ENCODE measurements around the gene PLEKHG2.

The PLEKHG2 gene

DNA sequence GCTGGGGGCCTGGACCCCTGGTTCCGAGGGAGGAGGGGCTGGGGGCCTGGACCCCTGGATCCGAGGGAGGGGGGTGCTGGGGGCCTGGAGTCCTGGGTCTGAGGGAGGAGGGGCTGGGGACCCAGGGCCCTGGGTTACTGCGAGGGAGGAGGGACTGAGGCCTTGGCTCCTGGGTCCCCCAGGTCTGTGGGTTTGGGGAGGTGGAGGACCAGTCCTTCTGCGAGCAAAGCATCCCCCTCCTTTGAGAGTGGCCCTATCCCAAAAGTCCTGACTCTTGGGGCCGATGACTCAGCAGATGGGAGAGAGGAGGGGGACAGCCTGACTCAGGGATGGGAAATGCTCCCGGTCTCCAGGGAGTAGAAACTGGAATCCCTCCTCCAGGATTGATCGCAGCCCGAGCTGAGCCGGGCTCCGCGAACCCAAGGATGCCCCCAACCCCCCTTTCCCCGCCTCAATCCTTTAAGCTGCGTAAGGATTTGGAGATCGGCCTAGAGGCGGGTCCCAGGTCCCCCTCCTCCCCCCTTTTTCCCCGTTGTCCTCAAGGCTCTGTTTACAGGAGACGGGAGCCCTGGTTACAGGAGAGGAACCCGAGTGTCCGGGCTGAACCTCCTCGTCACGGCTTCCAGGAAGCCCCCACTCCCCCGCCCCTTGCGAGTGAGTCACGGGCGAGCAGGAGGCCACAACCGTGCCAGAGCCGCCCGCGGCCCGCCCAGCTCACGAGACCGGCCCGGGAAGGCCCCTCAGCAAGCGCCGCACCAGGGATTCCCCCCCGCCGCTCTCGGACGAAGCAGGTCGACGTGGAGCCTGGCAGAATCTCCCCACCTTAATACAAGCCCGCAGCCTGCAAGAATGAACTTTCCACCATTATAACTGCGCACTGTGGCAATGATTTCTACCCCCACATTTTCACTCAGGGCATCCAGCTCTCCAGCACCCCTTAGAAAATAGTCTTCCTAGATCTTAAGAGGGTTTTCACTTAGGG is 8.8 kb upstream of the PLEKHG2 start:
- DNase-seq (ENCODE audit: low read depth in 4 of 4, low spot score in 1 of 4): peak; percentile 84 to 95 (median 91)

DNA sequence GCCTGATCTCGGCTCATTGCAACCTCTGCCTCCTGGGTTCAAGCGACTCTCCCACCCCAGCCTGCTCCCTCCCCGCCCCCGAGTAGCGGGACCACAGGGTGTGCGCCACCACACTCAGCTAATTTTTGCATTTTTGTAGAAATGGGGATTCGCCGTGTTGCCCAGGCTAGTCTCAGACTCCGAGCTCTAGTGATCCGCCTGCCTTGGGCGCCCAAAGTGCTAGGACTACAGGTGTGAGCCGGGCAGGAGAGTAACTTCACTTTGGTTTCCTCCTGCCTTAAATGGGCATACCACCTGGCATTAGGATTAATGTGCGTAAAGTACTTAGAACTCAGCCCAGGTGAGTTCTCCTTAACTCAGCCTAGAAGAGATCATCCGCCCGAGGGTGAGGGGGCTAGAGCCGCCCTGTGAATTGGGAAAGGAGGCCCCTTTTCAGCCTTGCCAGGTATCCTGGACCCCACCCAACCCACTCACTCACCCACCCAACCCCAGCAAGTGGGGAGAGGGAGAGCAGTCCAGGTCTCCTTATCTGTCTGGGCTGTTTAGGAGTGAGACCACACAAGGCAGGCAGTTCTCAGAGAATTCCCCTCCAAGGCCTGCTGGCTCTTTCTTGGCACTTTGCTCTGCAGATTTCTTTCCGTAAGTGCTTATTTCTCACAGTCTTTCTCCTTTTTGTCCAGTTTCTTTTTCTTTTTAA is 7.1 kb upstream of the PLEKHG2 start:
- DNase-seq (ENCODE audit: low read depth in 4 of 4, low spot score in 1 of 4): no peak

DNA sequence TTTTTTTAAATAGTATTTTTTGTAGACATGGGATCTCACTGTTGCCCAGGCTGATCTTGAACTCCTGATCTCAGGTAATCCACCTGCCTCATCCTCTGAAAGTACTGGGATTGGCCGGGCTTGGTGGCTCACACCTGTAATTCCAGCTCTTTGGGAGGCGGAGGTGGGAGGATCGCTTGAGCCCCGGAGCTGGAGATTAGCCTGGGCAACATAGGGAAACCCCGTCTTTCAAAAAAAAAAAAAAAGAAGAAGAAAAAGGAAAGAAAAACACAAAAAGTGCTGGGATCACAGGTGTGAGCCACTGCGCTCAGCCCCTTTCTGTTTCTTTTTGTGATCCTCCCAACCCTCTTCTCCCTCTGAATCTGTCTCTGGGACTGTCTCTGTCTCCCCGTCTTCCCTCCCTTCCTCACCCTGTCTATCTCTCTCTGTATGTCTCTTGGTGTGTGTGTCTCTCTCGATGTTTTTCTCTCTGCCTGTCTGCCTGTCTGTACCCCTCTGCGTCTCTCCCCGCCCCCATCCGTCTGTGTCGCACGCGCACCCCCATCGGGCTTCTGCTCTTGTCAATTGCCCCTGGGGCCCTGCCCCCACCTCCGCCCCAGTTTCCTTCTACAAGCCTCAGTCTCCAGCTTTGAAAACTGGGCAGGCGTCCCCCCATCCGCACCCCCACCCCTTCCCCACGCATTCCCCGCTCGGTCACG is 6.4 kb upstream of the PLEKHG2 start:
- DNase-seq (ENCODE audit: low read depth in 4 of 4, low spot score in 1 of 4): peak in 3 of 4 experiments; percentile 60 to 84 (median 82)

DNA sequence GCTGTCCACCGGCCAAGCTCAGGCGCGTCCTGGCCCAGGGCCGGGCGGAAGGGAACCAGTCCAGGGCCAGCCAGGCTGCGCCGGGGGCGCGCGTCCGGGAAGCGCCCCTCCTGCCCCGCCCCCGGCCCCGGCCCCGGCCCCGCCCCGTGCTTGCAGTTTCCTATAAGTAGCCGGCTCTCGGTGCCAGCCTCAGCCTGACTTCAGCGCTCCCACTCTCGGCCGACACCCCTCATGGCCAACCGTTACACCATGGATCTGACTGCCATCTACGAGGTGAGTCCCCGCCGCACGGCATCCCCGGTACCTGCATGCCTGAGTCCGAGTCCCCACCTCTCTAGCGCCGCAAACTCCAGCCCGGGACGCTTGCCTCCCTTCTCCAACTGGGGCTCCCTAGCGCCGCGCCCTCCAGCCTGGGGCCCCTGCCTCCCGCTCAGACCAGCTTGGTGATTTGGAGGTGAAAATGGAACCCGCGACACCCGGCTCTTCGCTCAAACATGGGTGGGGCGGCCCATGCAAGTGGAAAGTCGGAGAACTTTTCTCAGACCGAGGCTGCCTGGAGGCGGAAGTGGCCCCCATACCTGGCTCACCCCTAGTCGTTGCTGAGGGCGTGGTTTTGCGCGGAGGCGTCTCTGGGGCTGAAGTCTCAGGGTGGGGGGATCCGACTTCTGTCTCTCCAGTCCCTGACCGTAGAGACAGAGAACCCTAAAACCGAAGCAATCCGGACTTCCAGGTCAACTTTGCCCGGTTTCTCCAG is 5.6 kb upstream of the PLEKHG2 start, which contains the start of gene ZFP36:
TSS of gene ZFP36 (plus strand) at position 192 of the 754 bp plus-strand sequence. CDS start at position 250, 58 bp downstream.
- DNase-seq (ENCODE audit: low read depth in 4 of 4, low spot score in 1 of 4): peak in 3 of 4 experiments; percentile 79 to 84 (median 82)

DNA sequence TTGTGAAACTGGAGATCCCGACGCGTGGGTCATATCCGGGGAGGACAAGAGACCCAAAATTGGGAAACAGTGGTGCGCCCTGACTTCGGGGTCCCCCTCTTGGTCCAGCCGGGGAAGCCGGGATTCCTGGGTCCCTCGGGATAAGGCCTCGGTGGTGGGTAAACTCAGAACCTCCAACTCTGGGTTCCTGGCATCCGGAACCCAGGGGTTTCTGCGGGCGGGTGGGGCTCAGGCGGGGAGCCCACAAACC is 5.1 kb upstream of the PLEKHG2 start:
- no peak for DNase-seq (ENCODE audit: low read depth in 4 of 4, low spot score in 1 of 4)

DNA sequence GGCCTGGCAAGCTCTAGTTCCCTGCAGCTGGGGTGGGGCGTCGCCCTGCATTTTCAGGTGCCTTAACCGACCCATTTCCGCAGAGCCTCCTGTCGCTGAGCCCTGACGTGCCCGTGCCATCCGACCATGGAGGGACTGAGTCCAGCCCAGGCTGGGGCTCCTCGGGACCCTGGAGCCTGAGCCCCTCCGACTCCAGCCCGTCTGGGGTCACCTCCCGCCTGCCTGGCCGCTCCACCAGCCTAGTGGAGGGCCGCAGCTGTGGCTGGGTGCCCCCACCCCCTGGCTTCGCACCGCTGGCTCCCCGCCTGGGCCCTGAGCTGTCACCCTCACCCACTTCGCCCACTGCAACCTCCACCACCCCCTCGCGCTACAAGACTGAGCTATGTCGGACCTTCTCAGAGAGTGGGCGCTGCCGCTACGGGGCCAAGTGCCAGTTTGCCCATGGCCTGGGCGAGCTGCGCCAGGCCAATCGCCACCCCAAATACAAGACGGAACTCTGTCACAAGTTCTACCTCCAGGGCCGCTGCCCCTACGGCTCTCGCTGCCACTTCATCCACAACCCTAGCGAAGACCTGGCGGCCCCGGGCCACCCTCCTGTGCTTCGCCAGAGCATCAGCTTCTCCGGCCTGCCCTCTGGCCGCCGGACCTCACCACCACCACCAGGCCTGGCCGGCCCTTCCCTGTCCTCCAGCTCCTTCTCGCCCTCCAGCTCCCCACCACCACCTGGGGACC is 4.6 kb upstream of the PLEKHG2 start:
- DNase-seq (ENCODE audit: low read depth in 4 of 4, low spot score in 1 of 4): no peak

DNA sequence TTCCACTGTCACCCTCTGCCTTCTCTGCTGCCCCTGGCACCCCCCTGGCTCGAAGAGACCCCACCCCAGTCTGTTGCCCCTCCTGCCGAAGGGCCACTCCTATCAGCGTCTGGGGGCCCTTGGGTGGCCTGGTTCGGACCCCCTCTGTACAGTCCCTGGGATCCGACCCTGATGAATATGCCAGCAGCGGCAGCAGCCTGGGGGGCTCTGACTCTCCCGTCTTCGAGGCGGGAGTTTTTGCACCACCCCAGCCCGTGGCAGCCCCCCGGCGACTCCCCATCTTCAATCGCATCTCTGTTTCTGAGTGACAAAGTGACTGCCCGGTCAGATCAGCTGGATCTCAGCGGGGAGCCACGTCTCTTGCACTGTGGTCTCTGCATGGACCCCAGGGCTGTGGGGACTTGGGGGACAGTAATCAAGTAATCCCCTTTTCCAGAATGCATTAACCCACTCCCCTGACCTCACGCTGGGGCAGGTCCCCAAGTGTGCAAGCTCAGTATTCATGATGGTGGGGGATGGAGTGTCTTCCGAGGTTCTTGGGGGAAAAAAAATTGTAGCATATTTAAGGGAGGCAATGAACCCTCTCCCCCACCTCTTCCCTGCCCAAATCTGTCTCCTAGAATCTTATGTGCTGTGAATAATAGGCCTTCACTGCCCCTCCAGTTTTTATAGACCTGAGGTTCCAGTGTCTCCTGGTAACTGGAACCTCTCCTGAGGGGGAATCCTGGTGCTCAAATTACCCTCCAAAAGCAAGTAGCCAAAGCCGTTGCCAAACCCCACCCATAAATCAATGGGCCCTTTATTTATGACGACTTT is 3.9 kb upstream of the PLEKHG2 start:
- no peak for DNase-seq (ENCODE audit: low read depth in 4 of 4, low spot score in 1 of 4)

DNA sequence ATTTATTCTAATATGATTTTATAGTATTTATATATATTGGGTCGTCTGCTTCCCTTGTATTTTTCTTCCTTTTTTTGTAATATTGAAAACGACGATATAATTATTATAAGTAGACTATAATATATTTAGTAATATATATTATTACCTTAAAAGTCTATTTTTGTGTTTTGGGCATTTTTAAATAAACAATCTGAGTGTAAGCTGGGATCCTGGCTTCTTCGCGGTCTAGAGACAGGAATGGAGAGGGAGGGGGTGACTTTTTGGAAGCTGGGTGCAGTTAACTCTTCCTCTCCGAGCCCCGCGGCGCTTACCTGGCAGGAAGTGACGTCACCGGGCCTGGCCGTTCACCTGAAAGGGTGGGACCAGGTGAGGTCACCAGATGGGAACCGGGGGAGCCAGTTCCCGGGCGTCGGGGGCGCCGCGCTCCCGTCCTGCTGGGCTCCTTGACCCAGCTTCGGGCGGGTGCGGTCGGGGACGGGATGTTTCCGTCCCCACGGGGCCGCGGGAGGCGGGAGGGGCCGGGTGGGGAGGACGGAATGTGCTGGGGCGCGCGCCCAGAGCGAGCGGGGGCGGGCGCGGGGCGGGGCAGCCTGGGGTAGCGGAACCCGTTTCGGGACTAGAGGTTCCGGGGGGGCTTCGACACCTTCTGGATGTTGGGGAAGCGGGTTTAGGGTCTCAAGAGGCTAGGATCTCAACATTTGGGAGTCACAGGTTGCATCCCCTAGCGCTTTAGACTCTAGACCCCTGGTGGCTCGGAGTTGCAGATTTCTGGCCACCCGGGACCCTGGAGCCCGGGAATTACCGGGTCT is 3.1 kb upstream of the PLEKHG2 start:
- peak in 3 of 4 experiments; percentile 49 to 83 (median 63) for DNase-seq (ENCODE audit: low read depth in 4 of 4, low spot score in 1 of 4)

DNA sequence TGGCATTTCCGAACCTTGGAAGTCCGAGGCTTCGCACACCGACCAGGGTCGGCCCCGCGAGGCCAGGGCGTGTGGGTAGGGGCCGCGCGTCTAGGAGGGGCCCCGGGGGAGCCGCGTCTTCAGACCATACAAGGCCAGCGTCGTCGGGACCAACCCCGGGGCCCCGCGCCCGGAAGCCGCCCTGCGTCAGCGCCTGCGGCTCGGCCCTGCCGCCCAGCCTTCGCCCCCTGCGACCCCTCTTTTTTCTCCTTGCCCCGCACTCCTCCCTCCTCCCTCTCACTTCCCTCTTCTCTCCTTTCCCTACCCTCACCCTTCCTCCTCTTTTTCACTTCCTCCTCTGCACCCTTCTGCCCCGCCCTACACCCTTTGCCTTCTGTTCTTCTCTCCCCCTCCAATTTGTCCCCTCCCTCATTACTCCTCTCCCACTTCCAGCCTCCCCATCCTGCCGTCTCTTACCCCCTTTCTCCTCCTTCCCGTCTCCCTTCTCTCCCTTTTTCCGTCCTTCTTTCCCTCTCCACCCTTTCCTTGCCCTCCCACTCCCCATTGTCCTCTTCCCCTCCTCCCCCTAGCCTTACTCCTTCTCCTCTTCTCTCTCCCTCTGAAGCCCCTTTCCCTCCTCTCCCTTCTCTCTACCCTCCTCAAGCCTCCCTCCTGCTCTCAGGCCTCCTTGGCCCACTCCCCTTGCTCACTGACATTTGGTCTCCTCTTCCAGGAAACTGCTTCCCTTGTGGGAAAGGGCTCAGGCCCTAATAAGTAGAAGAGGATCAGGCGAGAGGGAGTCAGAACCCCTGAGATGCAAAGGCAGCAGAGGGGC is 2.2 kb upstream of the PLEKHG2 start:
- peak in 1 of 4 experiments; percentile 33 for DNase-seq (ENCODE audit: low read depth in 4 of 4, low spot score in 1 of 4)

DNA sequence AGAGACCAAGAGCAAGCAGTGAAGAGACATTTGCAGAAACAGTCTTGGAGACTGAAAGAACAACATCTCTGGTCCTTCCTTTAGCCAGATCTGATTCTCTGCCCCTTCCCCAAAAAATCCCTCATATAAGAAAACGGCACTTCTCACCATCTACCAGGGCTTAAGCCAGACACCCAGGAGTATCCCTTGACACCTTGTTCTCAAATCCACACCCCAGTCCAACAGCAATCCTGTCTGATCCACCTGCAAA is 1.7 kb upstream of the PLEKHG2 start:
- DNase-seq (ENCODE audit: low read depth in 4 of 4, low spot score in 1 of 4): no peak

DNA sequence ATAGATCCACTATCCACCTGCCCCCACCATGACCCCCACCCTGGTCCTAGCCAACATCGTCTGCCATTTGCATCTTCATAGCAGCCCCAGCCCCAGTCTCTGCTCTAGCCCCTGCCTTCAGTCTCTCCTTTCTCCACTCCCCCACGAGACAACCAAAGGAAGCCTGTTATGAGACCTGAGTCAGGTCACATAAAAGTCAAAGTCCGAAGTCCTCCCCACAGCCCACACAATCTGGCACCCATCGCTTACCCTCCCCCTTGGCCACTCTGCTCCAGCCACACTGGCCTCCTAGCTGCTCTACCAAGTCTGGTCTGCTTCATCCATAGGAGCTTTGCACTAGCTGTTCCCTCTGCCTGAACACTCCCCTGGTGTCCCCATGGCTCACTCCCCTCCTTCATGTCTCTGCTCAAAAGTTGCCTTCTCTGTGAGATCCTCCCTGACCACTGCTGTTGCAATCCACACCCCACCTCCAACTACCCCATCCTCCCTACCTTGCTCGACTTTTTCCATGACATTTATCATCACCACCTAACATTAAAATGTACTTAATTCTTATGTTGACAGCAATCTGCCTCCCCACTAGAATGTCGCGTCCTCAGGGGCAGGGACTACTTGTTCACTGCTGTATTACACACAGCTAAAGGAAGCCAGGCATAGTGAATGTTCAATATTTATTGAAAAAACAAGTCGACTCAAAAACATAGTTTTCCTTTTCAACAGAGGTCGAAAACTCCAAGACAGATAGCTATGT is 1.2 kb upstream of the PLEKHG2 start:
- no peak for DNase-seq (ENCODE audit: low read depth in 4 of 4, low spot score in 1 of 4)

DNA sequence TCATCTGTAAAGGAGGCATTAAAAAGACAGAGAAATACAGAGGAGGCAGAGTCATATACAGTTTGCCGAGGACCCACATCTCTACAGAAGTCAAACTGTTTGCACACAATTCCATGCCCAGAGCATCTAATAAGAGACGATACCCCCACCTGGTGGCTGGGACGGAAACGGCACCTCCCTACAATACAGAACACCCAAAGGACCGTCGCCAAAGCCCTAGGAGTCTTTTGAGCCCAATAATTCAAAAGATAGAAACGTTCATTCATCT is 703 bp upstream of the PLEKHG2 start:
- DNase-seq (ENCODE audit: low read depth in 4 of 4, low spot score in 1 of 4): peak; percentile 74 to 89 (median 86)

DNA sequence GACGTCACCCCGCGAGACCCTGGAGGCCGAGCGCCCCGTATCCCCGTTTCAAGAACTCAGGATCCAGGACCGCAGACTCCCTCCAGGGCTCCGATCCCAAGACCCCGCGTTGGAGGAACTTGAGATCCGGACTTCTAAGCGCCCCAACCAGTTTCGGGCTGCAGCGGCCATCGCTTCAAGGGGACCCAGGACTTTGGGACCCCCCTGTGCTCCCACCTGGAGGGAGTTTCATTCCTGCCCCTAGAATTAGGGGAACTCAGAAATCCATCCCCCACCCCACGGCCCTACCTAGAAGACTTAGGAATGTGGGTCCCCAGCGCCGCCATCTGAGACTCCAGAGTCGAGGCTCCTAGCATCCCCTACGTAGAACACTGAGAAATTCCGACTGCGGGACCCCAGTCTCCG is 400 bp downstream of the PLEKHG2 start:
- no peak for DNase-seq (ENCODE audit: low read depth in 4 of 4, low spot score in 1 of 4)

DNA sequence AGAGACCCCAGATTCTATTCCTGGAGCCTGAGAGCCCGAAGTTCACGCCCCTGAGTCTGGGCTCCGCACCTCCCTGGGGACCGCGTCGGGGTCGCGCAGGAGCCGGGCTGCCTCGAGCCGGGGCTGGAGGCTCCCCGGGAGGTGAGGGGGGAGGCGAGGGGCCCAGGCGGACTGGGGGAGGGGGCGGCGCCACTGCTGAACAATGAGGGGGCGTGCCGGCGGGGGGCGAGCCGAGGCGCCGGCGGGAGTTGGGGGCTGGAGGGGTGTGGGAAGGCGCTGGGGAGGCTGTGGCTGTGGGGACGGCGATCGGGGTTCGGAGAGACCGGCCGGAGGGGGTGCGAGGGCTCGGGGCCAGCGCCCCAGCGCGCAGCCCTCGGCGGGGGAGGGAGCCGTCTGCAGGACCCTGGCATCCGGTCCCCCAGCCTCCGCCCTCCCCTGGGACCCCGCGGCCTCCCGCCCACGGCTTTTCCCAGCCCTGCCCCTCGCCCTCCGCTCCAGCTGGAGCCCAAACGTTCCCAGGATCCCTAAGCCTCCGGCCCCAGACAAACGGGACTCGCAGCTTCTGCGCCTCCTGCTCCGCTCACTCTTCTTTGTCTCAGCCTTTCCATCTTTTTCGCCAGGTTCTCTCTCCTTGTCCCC is 922 bp downstream of the PLEKHG2 start:
- no peak for DNase-seq (ENCODE audit: low read depth in 4 of 4, low spot score in 1 of 4)

DNA sequence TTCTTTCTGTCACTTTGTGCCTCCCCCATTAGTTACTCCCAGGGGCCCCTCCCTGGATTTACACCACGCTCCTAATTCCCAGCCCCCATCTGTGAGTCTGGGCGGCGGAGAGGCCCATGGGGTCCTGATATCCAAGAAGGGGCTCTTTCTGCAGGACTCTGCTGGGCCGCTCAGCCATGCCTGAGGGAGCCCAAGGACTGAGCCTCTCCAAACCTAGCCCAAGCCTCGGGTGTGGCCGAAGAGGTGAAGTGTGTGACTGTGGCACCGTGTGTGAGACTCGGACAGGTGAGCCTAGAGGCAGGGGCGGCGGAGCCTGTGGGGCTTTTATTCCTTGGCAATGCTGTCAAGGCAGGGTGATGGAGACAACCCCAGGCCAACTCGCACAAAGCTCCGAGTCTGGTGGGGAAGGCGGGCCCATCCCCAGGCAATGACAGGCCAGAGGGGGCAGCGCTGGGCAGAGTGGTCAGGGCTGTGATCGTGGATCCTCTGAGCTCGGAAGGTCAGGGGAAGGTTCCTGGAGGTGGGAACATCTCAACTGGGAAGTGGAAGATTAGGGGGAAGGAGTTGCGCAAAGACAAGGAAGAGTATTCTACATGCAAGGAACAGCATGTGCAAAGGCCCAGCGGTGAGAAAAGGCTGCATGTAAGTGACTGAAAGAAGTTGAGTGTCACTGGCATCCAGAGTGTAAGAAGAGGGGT is 1.6 kb downstream of the PLEKHG2 start:
- DNase-seq (ENCODE audit: low read depth in 4 of 4, low spot score in 1 of 4): no peak
